Measurements from ENCODE around the gene ADARB2.

Gene ADARB2

GRCh38 chr10:1366811-1367425, 370.4 kb downstream of the ADARB2 start:
- TF ChIP-seq CTCF (IDR thresholded peaks at IDR 0.05; ENCODE audit: borderline replicate concordance, control extremely low read depth, extremely low read depth, insufficient read depth, missing control alignments) = no peak
- DNase-seq (ENCODE audit: low spot score) = no peak
- in situ Hi-C loops (cut with MboI; ENCODE audit: low sequenced_read_pairs, unreplicated experiment) = no loop called here

- no peak for DNase-seq (ENCODE audit: low spot score)
- TF ChIP-seq CTCF (IDR thresholded peaks at IDR 0.05; ENCODE audit: borderline replicate concordance, control extremely low read depth, extremely low read depth, insufficient read depth, missing control alignments) = no peak
- in situ Hi-C loops (cut with MboI; ENCODE audit: low sequenced_read_pairs, unreplicated experiment) = no loop called here
Observed at GRCh38 chr10:1366322-1366691, 371.0 kb downstream of the ADARB2 start.

GRCh38 chr10:1365540-1366321, 371.6 kb downstream of the ADARB2 start:
- TF ChIP-seq CTCF (IDR thresholded peaks at IDR 0.05; ENCODE audit: borderline replicate concordance, control extremely low read depth, extremely low read depth, insufficient read depth, missing control alignments) = no peak
- no peak for DNase-seq (ENCODE audit: low spot score)
- in situ Hi-C loops (cut with MboI; ENCODE audit: low sequenced_read_pairs, unreplicated experiment) = no loop called here

GRCh38 chr10:1364151-1364910, 373.0 kb downstream of the ADARB2 start:
- DNase-seq (ENCODE audit: low spot score) = no peak
- in situ Hi-C loops (cut with MboI; ENCODE audit: low sequenced_read_pairs, unreplicated experiment) = no loop called here
- no peak for TF ChIP-seq CTCF (IDR thresholded peaks at IDR 0.05; ENCODE audit: borderline replicate concordance, control extremely low read depth, extremely low read depth, insufficient read depth, missing control alignments)

- no peak for TF ChIP-seq CTCF (IDR thresholded peaks at IDR 0.05; ENCODE audit: borderline replicate concordance, control extremely low read depth, extremely low read depth, insufficient read depth, missing control alignments)
- no peak for DNase-seq (ENCODE audit: low spot score)
- in situ Hi-C loops (cut with MboI; ENCODE audit: low sequenced_read_pairs, unreplicated experiment) = no loop called here
Observed at GRCh38 chr10:1363446-1364121, 373.7 kb downstream of the ADARB2 start.

Measured in GM13976 (cell line).